Suprapubic skin (tissue), 4 donors: Measurements from ENCODE around the gene WDFY4. TPM values are rescaled to one million over a fixed set of nuclear protein-coding genes. Genes with fewer than 3 reads are reported as not detected.

Source experiments
- DNase-seq, 2 donors: peaks; one replicate each; pipeline ENCODE4 v3.0.0-alpha.2; 2019; ENCODE audit warnings: low spot score in 2 of 2
- H3K27ac ChIP-seq: fragments of 200-600 bp; sonication (generic); one replicate; pipeline ENCODE4 v1.5.1; 2019
- H3K27me3 ChIP-seq: fragments of 200-600 bp; sonication (generic); one replicate; pipeline ENCODE4 v1.5.1; 2019
- H3K36me3 ChIP-seq: fragments of 200-600 bp; sonication (generic); one replicate; pipeline ENCODE4 v1.5.1; 2019
- H3K4me1 ChIP-seq: fragments of 200-600 bp; sonication (generic); one replicate; pipeline ENCODE4 v1.5.1; 2019
- H3K4me3 ChIP-seq: fragments of 200-600 bp; sonication (generic); one replicate; pipeline ENCODE4 v1.5.1; 2019; ENCODE audit warnings: mild to moderate bottlenecking
- H3K9me3 ChIP-seq: fragments of 200-600 bp; sonication (generic); one replicate; pipeline ENCODE4 v1.5.1; 2019
- EP300 ChIP-seq: sonication (generic); formaldehyde crosslinking; IDR thresholded peaks from one replicate; pipeline ENCODE4 v1.6.1; 2017; ENCODE audit warnings: antibody characterized with exemption
- POLR2A ChIP-seq, 2 donors: fragments of 450-650 bp; IDR thresholded peaks; one replicate each; pipeline ENCODE4 v1.6.1; 2017; ENCODE audit warnings: antibody characterized with exemption in 2 of 2, mild to moderate bottlenecking in 2 of 2, moderate library complexity in 2 of 2
- POLR2AphosphoS5 ChIP-seq, 3 donors: sonication (generic); formaldehyde crosslinking; IDR thresholded peaks; one replicate each; pipeline ENCODE4 v1.6.1; 2017; ENCODE audit warnings: antibody characterized with exemption in 3 of 3
- WGBS: methylation state at CpG from one replicate; pipeline ENCODE4 v1.1.5; 2018; 5-methylcytosine and 5-hydroxymethylcytosine counted together
- total RNA-seq, 4 donors: library from RNA; depleted of rRNA; stranded (reverse); fragments of >200 nt; gene quantifications; one replicate each; pipeline ENCODE4 v1.1.0, GENCODE V29; 2016
- TF ChIP-seq, protein P1 (sequence below), 2 donors: fragments of 200-600 bp in 1 of 2; fragments of 450-650 bp in 1 of 2; sonication (generic) in 1 of 2; IDR thresholded peaks; one replicate each; pipeline ENCODE4 v1.5.1; 2016 to 2019; ENCODE audit warnings: antibody characterized with exemption in 2 of 2, mild to moderate bottlenecking in 1 of 2, moderate library complexity in 1 of 2

Gene WDFY4
- total RNA-seq, 4 donors from 2014 or later, result 0.57 to 2.9 (median 1.0) TPM

DNA sequence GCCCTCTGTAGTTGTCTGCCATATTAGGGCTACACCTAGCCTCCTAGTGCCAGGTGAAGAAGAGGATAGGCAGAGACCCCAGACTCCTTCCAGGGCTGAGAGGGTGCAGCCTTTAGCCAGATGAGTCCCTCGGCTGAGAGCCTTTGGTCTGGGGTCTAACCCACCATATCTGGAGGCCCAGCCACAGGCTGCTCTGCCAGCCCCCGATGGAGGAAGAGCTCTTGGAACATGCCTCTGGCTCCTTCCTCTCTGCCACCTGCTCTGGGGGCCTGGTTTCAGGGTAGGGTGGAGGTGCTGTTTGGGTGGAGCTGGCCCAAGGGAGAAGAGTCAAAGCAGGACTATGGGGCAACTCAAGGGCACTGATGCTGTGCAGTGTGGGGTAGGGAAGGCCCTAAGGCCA lies 253.6 kb downstream of the WDFY4 start:
- Histone ChIP-seq H3K27ac (no peak overlapping the region), H3K4me3 (no peak overlapping the region), H3K4me1 (no peaks in the 10 kb centered on the region), H3K9me3 (no peaks in the 10 kb centered on the region), H3K36me3 (no peaks in the 10 kb centered on the region), H3K27me3 (no peaks in the 10 kb centered on the region)
- peak in 1 of 2 donors; percentile 38 for DNase-seq
- no peak for TF ChIP-seq EP300
- WGBS, result no CpG with 5 or more reads among the region's 2 CpGs

DNA sequence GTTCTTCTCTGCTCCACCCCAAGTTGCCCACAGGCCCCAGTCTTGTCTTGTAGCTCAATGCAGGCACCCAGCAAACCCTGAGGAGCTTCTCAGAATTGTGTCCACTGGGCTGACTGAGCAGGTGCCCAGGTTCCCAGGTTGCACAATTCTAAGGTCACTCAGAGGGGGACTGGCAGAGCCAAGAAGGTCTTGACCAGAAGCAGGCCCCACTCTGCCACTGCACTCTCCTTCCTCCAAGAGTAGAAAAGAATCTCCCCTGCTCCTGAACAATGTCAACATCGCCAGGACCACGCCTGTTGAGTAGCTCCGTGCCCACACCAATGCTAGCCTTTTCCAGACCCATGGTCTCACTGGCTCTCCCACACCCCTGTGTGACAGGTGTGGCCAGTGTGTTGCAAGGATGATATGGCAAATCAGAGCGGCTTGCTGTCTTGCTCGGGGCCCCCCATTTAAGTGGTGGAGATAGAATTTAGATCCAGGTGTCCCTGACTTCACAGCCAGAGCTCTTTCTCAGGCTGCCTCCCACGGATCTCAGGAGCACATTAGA lies 254.4 kb downstream of the WDFY4 start:
- Histone ChIP-seq H3K27me3 (no peaks in the 10 kb centered on the region), H3K4me1 (no peaks in the 10 kb centered on the region), H3K9me3 (no peaks in the 10 kb centered on the region), H3K4me3 (no peak overlapping the region), H3K27ac (no peak overlapping the region), H3K36me3 (no peaks in the 10 kb centered on the region)
- peak in 1 of 2 donors; percentile 44 for DNase-seq
- TF ChIP-seq POLR2A (IDR thresholded peaks at IDR 0.05) (no peak), EP300 (no peak)
- TF ChIP-seq, protein P1, sequence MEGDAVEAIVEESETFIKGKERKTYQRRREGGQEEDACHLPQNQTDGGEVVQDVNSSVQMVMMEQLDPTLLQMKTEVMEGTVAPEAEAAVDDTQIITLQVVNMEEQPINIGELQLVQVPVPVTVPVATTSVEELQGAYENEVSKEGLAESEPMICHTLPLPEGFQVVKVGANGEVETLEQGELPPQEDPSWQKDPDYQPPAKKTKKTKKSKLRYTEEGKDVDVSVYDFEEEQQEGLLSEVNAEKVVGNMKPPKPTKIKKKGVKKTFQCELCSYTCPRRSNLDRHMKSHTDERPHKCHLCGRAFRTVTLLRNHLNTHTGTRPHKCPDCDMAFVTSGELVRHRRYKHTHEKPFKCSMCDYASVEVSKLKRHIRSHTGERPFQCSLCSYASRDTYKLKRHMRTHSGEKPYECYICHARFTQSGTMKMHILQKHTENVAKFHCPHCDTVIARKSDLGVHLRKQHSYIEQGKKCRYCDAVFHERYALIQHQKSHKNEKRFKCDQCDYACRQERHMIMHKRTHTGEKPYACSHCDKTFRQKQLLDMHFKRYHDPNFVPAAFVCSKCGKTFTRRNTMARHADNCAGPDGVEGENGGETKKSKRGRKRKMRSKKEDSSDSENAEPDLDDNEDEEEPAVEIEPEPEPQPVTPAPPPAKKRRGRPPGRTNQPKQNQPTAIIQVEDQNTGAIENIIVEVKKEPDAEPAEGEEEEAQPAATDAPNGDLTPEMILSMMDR (IDR thresholded peaks at IDR 0.05), result no peak
- WGBS, result 79% methylated on average over 6 of the region's 6 CpGs

DNA sequence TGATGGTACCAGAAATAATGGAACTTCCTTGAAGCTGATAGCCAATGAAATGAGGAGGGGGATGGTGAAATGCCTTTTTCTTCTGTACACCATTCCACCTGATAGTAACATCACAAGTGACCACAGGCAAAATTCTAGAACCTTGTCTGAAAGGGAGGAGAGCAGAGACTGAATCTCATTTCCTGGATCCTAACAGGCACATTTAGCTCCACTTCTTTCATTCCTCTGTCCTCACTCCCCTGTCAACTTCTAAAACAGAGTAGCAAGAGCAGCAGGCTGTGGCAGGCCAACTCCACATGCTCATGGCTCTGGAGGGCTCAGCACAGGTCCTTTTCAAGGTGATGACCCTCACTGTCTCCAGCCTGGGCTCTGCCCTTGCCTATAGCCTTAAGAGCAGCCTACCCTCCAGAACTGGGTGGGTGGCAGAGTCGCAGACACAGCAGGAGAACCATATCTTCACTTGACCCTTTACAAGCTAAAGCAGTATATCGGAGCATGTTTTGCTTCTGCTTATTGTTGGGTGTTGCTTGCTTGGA lies 255.2 kb downstream of the WDFY4 start, which contains the start of gene LRRC18:
TSS of gene LRRC18 (minus strand) at position 51 of the 536 bp plus-strand sequence. CDS start 25,685 bp downstream, outside the sequence.
- H3K9me3 ChIP-seq, result no peaks in the 10 kb centered on the region
- H3K4me3 ChIP-seq, result no peak within 1 kb of the TSS
- no peaks in the 10 kb centered on the region for H3K4me1 ChIP-seq
- H3K27me3 ChIP-seq, result no peaks in the 10 kb centered on the region
- no peaks in the 10 kb centered on the region for H3K36me3 ChIP-seq
- DNase-seq, result peak in 1 of 2 donors; percentile 34
- no peak within 1 kb of the TSS for H3K27ac ChIP-seq
- TF ChIP-seq POLR2A (IDR thresholded peaks at IDR 0.05), result no peak
- no peak for TF ChIP-seq POLR2AphosphoS5 (IDR thresholded peaks at IDR 0.05)
- TF ChIP-seq, protein P1 (IDR thresholded peaks at IDR 0.05), result no peak
- TF ChIP-seq EP300, result no peak
- WGBS, result 80% methylated on average over 2 of the region's 2 CpGs

DNA sequence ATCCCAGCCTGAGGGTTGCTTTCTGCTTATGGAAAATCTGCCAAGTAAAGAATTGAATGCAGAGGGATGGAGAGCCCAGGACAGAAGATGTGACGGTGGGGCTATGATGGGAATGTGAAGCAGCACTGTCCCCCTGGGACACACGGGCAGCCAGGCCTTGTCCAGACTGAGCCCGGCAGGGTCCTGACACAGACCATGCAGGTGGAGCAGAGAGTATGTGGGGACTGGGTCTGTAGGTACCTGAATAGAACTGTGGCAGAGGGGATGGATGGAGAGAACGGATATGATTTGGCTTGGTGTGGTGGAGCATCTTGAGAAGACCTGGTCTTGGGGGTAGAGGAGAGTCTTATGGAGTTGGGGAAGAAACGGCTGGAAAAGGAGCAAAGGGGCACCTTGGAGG lies 255.7 kb downstream of the WDFY4 start:
- WGBS, result 96% methylated on average over 5 of the region's 5 CpGs
- DNase-seq, result peak in 1 of 2 donors; percentile 54
- H3K27me3 ChIP-seq, result no peaks in the 10 kb centered on the region
- H3K4me1 ChIP-seq, result no peaks in the 10 kb centered on the region
- H3K4me3 ChIP-seq, result no peak overlapping the region
- no peaks in the 10 kb centered on the region for H3K36me3 ChIP-seq
- H3K9me3 ChIP-seq, result no peaks in the 10 kb centered on the region
- TF ChIP-seq POLR2A (IDR thresholded peaks at IDR 0.05) (no peak), POLR2AphosphoS5 (IDR thresholded peaks at IDR 0.05) (no peak), EP300 (no peak)
- TF ChIP-seq, protein P1 (IDR thresholded peaks at IDR 0.05), result no peak
- no peak overlapping the region for H3K27ac ChIP-seq

DNA sequence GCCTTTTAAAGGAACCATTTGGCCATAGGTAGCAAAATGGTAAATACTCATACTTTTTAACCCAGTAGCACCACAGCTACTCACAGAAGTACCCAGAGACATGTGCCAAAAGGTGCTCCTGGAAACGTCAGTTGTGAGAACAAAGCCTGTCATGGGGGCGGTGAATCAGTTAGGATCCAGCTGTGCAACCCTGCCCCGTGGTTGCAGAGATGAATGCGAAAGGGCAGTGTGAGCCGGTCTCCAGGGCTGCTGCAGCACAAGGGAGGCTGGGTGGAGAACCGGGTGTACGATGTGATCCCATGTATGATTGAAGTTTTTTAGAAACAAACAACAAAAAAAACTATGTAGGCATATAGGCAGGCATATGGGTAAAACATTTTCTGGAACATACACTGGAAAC lies 256.3 kb downstream of the WDFY4 start:
- Histone ChIP-seq H3K27ac (no peak overlapping the region), H3K9me3 (no peaks in the 10 kb centered on the region), H3K4me3 (no peak overlapping the region), H3K4me1 (no peaks in the 10 kb centered on the region), H3K36me3 (no peaks in the 10 kb centered on the region), H3K27me3 (no peaks in the 10 kb centered on the region)
- WGBS, result 72% methylated on average over 7 of the region's 7 CpGs
- no peak for TF ChIP-seq POLR2AphosphoS5 (IDR thresholded peaks at IDR 0.05)
- TF ChIP-seq, protein P1 (IDR thresholded peaks at IDR 0.05), result no peak
- no peak for TF ChIP-seq EP300
- TF ChIP-seq POLR2A (IDR thresholded peaks at IDR 0.05), result no peak
- peak in 1 of 2 donors; percentile 38 for DNase-seq
